ENCODE data around the gene SHANK1.
"Not testable (repeated sequence)": the region's sequence is repeated elsewhere in the genome, so short reads cannot be mapped to it uniquely, and the experiment has no call there.

SHANK1 gene

DNA sequence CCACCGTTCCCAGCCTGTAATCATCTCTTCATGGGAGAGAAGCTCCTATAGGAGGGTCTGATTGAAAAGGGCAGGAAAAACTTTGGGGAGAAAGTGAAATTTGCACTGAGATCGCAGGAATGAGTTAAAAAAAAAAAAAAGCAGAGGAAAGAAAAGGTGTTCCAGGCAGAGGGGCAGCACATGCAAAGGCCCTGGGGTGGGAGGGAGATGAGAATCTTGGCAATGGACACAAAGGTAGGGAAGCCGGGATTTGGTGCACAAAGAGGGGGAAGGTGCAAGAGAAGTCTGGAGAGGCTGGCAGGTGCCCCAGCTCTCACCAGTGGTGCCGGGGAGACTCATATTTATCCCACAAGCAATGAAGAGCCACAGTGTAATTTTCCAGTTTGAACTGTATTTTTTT is 34.3 kb upstream of the SHANK1 start:
- H3K4me3 ChIP-seq (ENCODE audit: low read depth, low read length): no peak overlapping the region
- no peak for DNase-seq (ENCODE audit: low read depth, low spot score)
- TF ChIP-seq, protein P1, sequence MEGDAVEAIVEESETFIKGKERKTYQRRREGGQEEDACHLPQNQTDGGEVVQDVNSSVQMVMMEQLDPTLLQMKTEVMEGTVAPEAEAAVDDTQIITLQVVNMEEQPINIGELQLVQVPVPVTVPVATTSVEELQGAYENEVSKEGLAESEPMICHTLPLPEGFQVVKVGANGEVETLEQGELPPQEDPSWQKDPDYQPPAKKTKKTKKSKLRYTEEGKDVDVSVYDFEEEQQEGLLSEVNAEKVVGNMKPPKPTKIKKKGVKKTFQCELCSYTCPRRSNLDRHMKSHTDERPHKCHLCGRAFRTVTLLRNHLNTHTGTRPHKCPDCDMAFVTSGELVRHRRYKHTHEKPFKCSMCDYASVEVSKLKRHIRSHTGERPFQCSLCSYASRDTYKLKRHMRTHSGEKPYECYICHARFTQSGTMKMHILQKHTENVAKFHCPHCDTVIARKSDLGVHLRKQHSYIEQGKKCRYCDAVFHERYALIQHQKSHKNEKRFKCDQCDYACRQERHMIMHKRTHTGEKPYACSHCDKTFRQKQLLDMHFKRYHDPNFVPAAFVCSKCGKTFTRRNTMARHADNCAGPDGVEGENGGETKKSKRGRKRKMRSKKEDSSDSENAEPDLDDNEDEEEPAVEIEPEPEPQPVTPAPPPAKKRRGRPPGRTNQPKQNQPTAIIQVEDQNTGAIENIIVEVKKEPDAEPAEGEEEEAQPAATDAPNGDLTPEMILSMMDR (IDR thresholded peaks at IDR 0.05; ENCODE audit: insufficient read depth, low read length, missing control alignments): no peak
- POLR2A ChIA-PET: no interaction called here
- CTCF ChIA-PET: no interaction called here

DNA sequence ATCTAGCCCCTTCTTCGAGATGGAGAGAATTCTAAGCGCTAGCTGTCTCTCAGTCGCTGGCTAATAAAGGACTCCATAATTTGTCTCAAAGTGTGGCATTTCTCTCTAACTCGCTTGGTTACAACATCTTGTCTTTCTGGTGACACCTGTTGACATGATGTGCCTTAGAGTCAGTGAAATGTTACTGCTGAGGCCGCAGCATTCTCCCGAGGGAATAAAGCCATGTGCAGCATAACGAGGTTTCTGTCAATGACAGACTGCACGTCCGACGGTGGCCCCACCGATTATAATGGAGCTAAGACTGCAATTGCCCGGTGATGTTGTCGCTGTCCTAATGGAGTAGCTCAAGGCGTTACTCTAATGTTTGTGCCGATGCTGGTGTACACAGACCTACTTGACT is 30.4 kb upstream of the SHANK1 start:
- DNase-seq (ENCODE audit: low read depth, low spot score): no peak
- CTCF ChIA-PET: interaction anchor here (0.6 to 1.4 kb wide), 3 partner anchors 15 to 193 kb away, joined by 3 read pairs; no protein-coding TSS in a partner anchor
- no peak overlapping the region for H3K4me3 ChIP-seq (ENCODE audit: low read depth, low read length)
- POLR2A ChIA-PET: no interaction called here
- TF ChIP-seq, protein P1 (IDR thresholded peaks at IDR 0.05; ENCODE audit: insufficient read depth, low read length, missing control alignments): no peak

DNA sequence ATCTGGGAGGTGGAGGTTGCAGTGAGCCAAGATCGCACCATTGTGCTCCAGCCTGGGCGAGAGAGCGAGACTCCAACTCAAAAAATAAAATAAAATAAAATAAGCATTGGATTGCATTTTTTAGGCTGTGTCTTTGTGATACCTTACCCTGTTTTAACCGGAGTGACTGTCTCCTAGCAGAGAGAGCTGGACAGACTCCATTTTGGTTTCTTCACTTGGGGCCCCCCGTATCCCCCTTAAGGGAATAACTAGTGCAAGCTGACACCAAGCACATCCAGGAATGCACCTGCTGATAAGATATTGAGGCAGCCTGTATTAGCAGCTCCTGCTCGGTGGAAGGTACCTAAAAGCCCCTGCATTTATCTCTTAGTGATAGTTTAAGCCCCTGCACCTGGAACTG is 29.9 kb upstream of the SHANK1 start:
- CTCF ChIA-PET: interaction anchor here (0.6 to 1.3 kb wide), 3 partner anchors 14 to 28 kb away, joined by 3 read pairs; no protein-coding TSS in a partner anchor
- POLR2A ChIA-PET: no interaction called here

DNA sequence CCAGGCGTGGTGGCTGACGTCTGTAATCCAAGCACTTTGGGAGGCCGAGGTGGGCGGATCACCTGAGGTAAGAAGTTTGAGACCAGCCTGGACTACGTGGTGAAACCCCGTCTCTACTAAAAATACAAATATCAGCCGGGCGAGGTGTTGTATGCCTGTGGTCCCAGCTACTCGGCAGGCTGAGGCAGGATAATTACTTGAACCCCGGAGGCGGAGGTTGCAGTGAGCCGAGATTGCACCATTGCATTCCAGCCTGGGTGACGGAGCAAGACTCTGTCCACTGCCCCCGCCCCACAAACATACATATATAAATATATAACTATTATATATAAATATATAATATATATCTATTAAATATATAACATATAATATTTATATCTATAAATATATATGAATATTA is 27.5 kb upstream of the SHANK1 start:
- H3K4me3 ChIP-seq (ENCODE audit: low read depth, low read length); CTCF ChIA-PET; POLR2A ChIA-PET; DNase-seq (ENCODE audit: low read depth, low spot score): not testable (repeated sequence)

More for the DNA sequence above, 29.9 kb upstream of the SHANK1 start:
- H3K4me3 ChIP-seq (ENCODE audit: low read depth, low read length): no peak overlapping the region
- TF ChIP-seq, protein P1 (IDR thresholded peaks at IDR 0.05; ENCODE audit: insufficient read depth, low read length, missing control alignments): no peak
- DNase-seq (ENCODE audit: low read depth, low spot score): no peak

DNA sequence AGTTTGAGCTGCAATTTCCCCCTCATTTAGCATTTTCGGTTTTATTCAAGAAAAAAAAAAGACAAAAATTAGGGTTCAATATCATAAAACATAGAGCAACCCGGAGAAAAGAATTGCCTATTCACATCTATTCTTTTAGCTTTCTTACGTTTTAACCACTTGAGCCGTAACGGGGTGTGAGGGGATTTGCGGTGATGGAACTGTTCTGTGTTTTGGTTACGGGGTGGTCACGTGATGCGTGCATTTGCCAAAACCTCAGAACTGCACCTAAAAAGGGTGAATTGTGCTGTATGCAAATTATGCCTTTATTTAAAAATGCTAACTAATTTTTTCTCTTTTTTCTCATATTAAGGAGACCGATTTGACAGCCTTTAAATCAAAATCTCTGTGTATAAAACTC is 25.6 kb upstream of the SHANK1 start:
- CTCF ChIA-PET: interaction anchor here (0.7 to 1.1 kb wide), 2 partner anchors 20 to 76 kb away, joined by 3 to 4 read pairs; no protein-coding TSS in a partner anchor
- TF ChIP-seq, protein P1 (IDR thresholded peaks at IDR 0.05; ENCODE audit: insufficient read depth, low read length, missing control alignments): no peak
- DNase-seq (ENCODE audit: low read depth, low spot score): no peak
- POLR2A ChIA-PET: no interaction called here
- H3K4me3 ChIP-seq (ENCODE audit: low read depth, low read length): no peak overlapping the region

DNA sequence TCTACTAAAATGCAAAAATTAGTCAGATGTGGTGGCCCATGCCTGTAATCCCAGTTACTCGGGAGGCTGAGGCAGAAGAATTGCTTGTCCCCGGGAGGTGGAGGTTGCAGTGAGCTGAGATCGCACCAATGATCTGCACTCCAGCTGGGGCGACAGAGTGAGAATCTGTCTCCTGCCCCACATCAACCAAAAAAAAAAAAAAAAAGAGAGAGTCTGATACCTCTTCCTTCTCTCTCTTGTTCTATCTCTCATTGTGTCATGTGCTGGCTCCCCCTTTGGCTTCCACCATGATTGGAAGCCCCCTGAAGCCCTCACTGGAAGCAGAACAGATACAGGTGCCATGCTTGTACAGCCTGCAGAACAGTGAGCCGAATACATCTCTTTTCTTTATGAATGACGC is 23.9 kb upstream of the SHANK1 start:
- POLR2A ChIA-PET: no interaction called here
- DNase-seq (ENCODE audit: low read depth, low spot score): no peak
- no peak overlapping the region for H3K4me3 ChIP-seq (ENCODE audit: low read depth, low read length)
- TF ChIP-seq, protein P1 (IDR thresholded peaks at IDR 0.05; ENCODE audit: insufficient read depth, low read length, missing control alignments): no peak
- CTCF ChIA-PET: no interaction called here

DNA sequence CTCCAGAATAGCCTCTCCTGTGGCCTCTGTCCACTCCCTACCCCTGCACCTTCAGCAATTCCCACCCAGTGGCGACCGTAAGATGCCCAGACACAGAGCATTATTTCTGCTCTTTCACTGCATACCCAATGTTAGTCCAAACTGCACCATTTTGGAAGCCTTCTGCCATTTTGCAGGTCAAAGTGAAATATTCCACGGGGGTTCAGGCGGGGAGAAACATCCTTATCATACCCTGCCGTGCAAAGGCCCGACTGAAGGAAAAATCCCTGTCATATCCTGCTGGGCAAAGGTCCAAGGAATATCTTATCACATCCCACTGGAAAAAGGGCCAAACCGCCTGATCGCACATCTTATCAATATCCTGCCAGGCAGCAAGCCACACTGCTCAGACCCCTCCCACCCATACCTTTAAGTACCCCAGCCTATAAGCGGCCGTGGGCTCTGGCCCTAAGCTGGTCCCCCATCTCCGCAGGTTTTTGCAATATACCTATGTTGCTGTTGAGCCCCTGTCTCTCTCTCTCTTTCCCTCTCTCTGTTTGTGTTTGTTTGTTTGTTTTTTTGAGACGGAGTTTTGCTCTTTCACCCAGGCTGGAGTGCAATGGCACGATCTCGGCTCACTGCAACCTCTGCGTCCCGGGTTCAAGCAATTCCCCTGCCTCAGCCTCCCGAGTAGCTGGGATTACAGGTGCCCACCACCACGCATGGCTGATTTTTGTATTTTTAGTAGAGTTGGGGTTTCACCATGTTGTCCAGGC is 21.8 kb upstream of the SHANK1 start:
- TF ChIP-seq, protein P1 (IDR thresholded peaks at IDR 0.05; ENCODE audit: insufficient read depth, low read length, missing control alignments): no peak
- ChIA-PET CTCF (no interaction called here), POLR2A (no interaction called here)
- no peak overlapping the region for H3K4me3 ChIP-seq (ENCODE audit: low read depth, low read length)
- DNase-seq (ENCODE audit: low read depth, low spot score): no peak

Measured in AG04449 (cell line).